Thyroid gland (tissue), 4 donors: ENCODE measurements around the gene LYPD1. TPM values are rescaled to one million over a fixed set of nuclear protein-coding genes. Genes with fewer than 3 reads are reported as not detected.

Experiments used
- DNase-seq, 2 donors: peaks; one replicate each; pipeline ENCODE4 v3.0.0-alpha.2; 2019
- H3K27ac ChIP-seq, 3 donors: fragments of 200-600 bp; sonication (generic); 1 replicate in 2 of 3; 2 replicates in 1 of 3; pipeline ENCODE4 v1.5.1; 2016 to 2019; ENCODE audit warnings: mild to moderate bottlenecking in 1 of 3, moderate library complexity in 1 of 3
- H3K27me3 ChIP-seq: fragments of 200-600 bp; sonication (generic); one replicate; pipeline ENCODE4 v1.5.1; 2019
- H3K36me3 ChIP-seq, 2 donors: fragments of 200-600 bp; sonication (generic); one replicate each; pipeline ENCODE4 v1.5.1; 2016 to 2019
- H3K4me1 ChIP-seq, 2 donors: fragments of 200-600 bp; sonication (generic); one replicate each; pipeline ENCODE4 v1.5.1; 2017 to 2019
- H3K4me3 ChIP-seq, 3 donors: fragments of 200-600 bp; sonication (generic); replicated peaks in 1 of 3; 1 replicate in 2 of 3; 2 replicates in 1 of 3; pipeline ENCODE4 v1.5.1; 2016; ENCODE audit warnings: mild to moderate bottlenecking in 1 of 3
- H3K9me3 ChIP-seq: fragments of 200-600 bp; sonication (generic); one replicate; pipeline ENCODE4 v1.5.1; 2017
- POLR2A ChIP-seq, 2 donors: fragments of 450-650 bp; IDR thresholded peaks; one replicate each; pipeline ENCODE4 v1.6.1; 2017; ENCODE audit warnings: antibody characterized with exemption in 2 of 2, mild to moderate bottlenecking in 2 of 2, moderate library complexity in 1 of 2
- WGBS, 2 donors: methylation state at CpG; one replicate each; pipeline ENCODE4 v1.1.5; 2017; 5-methylcytosine and 5-hydroxymethylcytosine counted together
- intact Hi-C: fragments of 100-400 bp; cut with DNase I; formaldehyde crosslinking; loops from one replicate; pipeline ENCODE4 v1.15.1; 2023
- total RNA-seq, 4 donors: library from RNA; depleted of rRNA; stranded (reverse); fragments of >200 nt; gene quantifications; one replicate each; pipeline ENCODE4 v1.2.3, GENCODE V29; 2016
- TF ChIP-seq, protein P1 (sequence below), 6 experiments: fragments of 200-600 bp in 3 of 6; fragments of 450-650 bp in 3 of 6; sonication (generic) in 3 of 6; IDR thresholded peaks; one replicate each; pipeline ENCODE4 v1.5.1; 2016 to 2019; ENCODE audit warnings: antibody characterized with exemption in 6 of 6, mild to moderate bottlenecking in 2 of 6, inconsistent platforms in 1 of 6, moderate library complexity in 1 of 6

The LYPD1 gene
- total RNA-seq, 4 donors from 2014 or later: 0.45 to 1.9 (median 0.93) TPM; not detected in 1

DNA sequence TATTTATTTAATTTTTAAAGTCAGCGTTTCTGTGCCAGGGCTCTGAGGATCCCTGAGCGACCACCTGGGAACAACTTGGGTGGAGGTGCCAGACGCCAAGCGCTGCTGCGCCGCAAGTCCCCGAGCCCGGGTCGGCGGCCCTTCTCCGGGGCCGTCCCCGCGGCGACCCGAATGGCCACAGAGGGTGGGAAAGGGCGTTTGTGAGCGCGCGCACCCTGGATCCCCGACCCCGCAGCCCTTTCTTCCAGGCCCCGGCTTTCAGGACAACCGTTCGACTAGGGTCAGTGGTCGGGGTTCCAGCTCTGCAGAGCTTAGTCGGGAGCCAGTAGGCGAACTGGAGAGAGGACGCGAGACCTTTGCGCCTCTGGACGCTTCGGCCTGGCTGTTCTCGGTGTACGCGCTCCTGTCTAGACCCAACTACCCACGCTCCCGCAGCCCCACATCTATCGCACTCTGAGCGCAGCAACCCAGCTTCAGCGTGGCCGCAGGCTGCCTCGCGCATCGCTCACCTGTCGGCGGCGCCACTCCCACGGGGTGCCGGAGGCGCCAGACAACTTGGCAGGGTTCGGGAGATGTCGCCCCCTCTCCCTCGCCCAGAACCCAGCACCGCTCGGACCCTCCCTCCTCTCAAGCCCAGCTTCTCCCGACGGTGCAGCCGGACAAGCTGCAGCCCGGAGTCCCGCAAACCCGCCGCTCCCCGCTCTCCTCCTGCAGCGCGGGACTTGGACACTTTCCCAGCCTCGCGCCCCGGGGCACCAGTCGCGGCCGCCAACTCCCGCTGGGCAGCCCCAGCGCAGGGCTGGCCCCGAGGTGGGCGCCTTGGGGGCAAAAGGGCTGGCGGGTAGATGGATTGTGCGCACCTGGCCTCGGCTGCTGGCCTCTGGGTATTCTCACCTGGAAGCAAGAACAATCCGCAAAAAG, 758 bp downstream of the LYPD1 start:
- H3K27ac ChIP-seq: no peak overlapping the region
- WGBS, 2 donors: 3 to 4% methylated on average over 28 to 47 of the region's 80 CpGs
- H3K27me3 ChIP-seq: peaks cover 11% of the 10 kb centered on the region
- H3K9me3 ChIP-seq: no peaks in the 10 kb centered on the region
- no peak for TF ChIP-seq POLR2A (IDR thresholded peaks at IDR 0.05)
- TF ChIP-seq, protein P1, sequence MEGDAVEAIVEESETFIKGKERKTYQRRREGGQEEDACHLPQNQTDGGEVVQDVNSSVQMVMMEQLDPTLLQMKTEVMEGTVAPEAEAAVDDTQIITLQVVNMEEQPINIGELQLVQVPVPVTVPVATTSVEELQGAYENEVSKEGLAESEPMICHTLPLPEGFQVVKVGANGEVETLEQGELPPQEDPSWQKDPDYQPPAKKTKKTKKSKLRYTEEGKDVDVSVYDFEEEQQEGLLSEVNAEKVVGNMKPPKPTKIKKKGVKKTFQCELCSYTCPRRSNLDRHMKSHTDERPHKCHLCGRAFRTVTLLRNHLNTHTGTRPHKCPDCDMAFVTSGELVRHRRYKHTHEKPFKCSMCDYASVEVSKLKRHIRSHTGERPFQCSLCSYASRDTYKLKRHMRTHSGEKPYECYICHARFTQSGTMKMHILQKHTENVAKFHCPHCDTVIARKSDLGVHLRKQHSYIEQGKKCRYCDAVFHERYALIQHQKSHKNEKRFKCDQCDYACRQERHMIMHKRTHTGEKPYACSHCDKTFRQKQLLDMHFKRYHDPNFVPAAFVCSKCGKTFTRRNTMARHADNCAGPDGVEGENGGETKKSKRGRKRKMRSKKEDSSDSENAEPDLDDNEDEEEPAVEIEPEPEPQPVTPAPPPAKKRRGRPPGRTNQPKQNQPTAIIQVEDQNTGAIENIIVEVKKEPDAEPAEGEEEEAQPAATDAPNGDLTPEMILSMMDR (IDR thresholded peaks at IDR 0.05): no peak
- no peaks in the 10 kb centered on the region for H3K36me3 ChIP-seq
- peak in 1 of 2 donors; percentile 3 for DNase-seq
- H3K4me3 ChIP-seq: peak overlapping the region in 1 of 3 donors; percentile 31
- H3K4me1 ChIP-seq: peaks cover 19 to 31% of the 10 kb centered on the region in 2 donors
- intact Hi-C loops: no loop called here

DNA sequence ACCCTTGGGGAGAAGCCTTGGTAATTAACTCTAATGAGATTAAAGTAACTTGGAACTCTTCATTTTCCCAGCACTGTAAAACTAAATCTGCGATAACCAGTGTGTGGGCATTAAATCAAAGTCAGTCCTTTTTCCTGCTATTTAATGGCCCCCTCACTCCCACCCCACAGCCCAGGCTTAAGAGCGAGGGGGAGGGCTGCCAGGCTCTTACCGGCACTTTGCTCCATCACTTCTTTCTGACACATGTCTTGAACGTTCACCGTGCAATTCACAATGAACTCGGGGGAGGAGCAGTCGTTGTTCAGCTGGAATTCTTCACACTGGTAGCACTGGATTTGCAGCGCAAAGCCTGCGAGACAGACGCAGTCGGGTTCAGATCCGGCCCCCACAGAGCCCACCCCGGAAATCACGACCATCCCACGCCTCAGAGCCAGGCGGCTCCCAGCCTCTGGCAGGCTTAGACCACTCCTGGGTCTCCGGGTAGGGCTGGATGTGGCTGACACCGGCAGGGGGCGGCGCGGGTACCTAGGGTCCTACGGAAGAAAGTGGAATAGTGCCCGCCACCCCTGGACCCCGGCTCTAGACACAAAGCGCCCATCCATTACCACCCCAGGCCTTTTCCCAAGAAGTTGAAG, 1.7 kb downstream of the LYPD1 start:
- H3K4me1 ChIP-seq: peaks cover 19 to 31% of the 10 kb centered on the region in 2 donors
- DNase-seq: peak in 1 of 2 donors; percentile 5
- intact Hi-C loops: no loop called here
- TF ChIP-seq POLR2A (IDR thresholded peaks at IDR 0.05): no peak
- TF ChIP-seq, protein P1 (IDR thresholded peaks at IDR 0.05): no peak
- WGBS, 2 donors: 9 to 20% methylated on average over 10 to 20 of the region's 25 CpGs
- H3K36me3 ChIP-seq: no peaks in the 10 kb centered on the region
- H3K4me3 ChIP-seq: no peak overlapping the region
- H3K27me3 ChIP-seq: peaks cover 11% of the 10 kb centered on the region
- H3K9me3 ChIP-seq: no peaks in the 10 kb centered on the region
- no peak overlapping the region for H3K27ac ChIP-seq

DNA sequence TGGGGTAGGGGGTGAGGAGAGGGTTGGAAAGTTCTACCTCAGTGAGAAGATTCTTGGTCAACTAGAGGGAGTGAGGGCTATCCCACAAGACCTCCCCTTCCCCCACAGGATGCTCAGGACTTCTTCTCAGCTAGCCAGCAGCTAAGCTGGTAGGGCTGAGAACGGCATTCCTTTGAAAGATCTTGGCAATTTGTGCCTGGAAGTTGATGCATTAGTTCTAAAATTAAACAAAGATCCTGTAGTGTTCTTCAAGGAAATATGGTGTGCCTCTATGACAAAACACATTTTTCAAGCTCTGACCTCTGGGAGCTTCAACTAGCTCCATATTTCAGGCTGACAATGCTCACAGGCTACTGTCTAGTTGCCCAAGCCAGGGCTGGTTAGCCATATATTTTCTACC, 2.3 kb downstream of the LYPD1 start:
- no peaks in the 10 kb centered on the region for H3K9me3 ChIP-seq
- H3K27ac ChIP-seq: no peak overlapping the region
- DNase-seq: no peak
- H3K4me3 ChIP-seq: no peak overlapping the region
- no peaks in the 10 kb centered on the region for H3K36me3 ChIP-seq
- TF ChIP-seq, protein P1 (IDR thresholded peaks at IDR 0.05): no peak
- TF ChIP-seq POLR2A (IDR thresholded peaks at IDR 0.05): no peak
- intact Hi-C loops: no loop called here
- peaks cover 11% of the 10 kb centered on the region for H3K27me3 ChIP-seq
- 63 to 83% methylated on average over 1 of the region's 1 CpG for WGBS, 2 donors
- peaks cover 19 to 31% of the 10 kb centered on the region in 2 donors for H3K4me1 ChIP-seq

DNA sequence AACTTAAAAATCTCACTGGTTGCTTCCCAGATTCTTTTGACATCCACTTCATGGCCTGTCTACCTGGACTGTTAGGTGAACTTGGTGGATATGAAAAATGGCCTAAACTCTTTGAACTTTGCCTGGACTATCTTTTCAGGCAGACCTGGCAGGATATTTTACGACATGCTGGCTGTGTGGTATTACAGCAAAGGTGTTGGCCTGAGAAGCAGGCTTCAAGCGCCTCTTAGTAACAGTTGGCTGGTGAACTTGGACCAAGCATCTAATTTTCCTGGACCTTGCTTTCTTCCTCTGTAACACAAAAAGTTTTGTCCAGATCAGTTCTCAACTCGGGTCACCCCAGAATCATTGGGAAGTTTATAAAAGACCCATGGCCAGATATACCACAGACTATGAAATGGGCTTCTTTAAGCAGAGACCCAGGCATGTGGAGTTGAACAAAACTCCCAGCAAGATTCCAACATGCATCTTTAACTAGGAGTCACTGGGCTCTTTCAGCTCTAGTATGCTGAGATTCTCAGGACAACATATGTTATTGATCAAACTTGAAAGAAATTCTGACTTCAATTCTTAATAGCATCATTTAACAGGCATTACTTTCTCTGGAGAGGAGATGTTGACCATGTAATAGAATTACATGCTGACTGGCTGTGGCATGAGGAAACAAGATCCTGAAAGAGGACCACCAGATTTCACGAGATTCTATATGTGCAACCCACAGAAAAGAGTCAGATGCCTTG, 4.4 kb downstream of the LYPD1 start:
- no peaks in the 10 kb centered on the region for H3K9me3 ChIP-seq
- 43 to 61% methylated on average over 4 of the region's 4 CpGs for WGBS, 2 donors
- no peak overlapping the region for H3K4me3 ChIP-seq
- peaks cover 14 to 26% of the 10 kb centered on the region in 2 donors for H3K4me1 ChIP-seq
- H3K27me3 ChIP-seq: peaks cover 6% of the 10 kb centered on the region
- TF ChIP-seq, protein P1 (IDR thresholded peaks at IDR 0.05): no peak
- no peak for TF ChIP-seq POLR2A (IDR thresholded peaks at IDR 0.05)
- no peaks in the 10 kb centered on the region for H3K36me3 ChIP-seq
- H3K27ac ChIP-seq: no peak overlapping the region
- peak; percentile 61 to 68 for DNase-seq
- intact Hi-C loops: no loop called here
